HT-29 (cell line): ENCODE results near the gene NAALADL1. TPM values are rescaled to one million over a fixed set of nuclear protein-coding genes. Genes with fewer than 3 reads are reported as not detected.
A peak's percentile ranks its signal among the peaks of the same experiment; 100 is the strongest.
"Not testable (repeated sequence)": the region's sequence is repeated elsewhere in the genome, so short reads cannot be mapped to it uniquely, and the experiment has no call there.

Source experiments
- DNase-seq: peaks from one replicate; pipeline ENCODE4 v3.0.0-alpha.2; 2015; ENCODE audit warnings: low spot score
- small RNA-seq: library from RNA; depleted of rRNA; stranded (forward); fragments of <200 nt; gene quantifications from one replicate; pipeline ENCODE3, GENCODE V24; 2014
- total RNA-seq: library from RNA; depleted of rRNA; stranded (reverse); fragments of >200 nt; shearing (Covaris generic); gene quantifications from 2 replicates; pipeline ENCODE4 v1.2.3, GENCODE V29; 2014; rRNA removed

The NAALADL1 gene
- total RNA-seq, 1 experiment from 2014 or later: 1.9 TPM

DNA sequence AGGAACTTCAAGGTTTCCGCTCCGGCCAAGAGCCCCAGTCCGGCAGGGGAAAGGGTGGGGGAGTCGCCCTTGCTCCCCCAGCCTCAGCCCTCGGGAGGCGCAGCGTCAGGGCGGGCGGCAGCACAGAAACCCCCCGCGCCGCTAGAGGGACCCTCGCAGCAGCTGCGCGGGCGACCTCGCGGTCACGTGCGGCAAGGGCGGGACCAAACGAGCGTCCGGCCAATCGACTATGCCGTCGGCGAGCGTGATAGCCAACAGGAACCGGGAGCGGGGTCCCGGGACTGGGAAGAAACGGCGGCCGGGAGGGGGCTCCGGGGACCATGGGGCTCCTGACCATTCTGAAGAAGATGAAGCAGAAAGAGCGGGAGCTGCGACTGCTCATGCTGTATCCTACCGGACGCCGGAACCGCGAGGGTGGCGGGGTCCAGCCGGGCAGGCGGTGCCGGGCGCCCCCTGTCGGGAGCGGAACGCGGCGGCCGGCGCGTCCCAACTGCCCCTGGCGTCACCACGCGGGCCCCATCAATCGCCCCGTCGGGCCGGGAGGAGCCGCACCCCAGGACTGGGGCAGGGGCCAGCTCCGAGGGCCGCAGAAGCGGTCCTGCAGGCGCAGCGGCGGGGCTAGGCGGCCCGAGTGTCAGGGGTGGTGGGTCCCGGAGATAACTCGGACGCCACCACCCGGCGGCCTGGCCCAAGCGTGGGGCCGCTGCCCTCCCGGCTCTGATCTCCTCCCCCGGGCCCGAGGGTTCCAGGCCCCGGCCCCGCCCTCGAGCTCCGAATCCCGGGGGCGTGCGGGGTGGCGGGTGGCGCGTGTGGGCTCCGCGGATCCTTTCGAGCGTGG is 44.2 kb downstream of the NAALADL1 start, which contains the start of gene ARL2:
Gene ARL2 (plus strand): TSS at position 273 of the 838 bp plus-strand sequence. CDS start 48 bp downstream, at position 321.
- DNase-seq: peak; percentile 91

DNA sequence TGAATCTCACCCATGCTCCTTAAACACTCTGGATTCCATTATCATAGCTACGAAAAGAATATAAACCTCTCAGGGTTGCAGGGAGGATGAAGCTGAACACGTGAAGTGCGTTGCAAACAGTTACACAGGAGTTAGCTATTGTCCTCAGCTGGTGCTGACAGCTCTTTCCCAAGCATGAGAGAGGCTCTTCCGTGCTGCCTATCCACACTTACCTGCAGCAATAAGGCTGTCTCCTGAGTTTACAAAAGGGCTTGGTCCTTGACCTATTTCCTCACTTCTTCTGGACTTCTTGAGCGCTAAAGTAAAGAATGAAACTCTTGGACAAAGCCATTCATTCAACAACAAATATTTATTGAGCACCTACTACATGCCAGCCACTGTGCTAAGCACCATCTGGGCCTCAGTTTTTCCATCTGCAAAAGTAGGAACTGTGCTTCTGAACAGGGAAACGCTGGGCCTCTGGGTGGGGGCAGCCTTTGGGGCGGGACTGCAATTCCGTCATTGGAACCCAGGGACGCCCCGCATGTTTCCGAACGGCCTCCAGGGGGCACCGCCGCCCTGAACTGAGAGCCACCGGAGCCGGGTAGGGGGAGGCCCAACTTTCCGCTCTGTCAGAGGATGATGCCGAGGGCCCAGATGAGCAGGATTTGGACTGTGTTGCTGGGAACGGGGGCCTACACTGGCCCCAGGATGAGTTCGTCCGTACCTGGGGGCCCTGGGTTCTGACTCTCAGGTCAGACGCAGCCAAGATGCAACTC is 45.0 kb downstream of the NAALADL1 start:
- peak; percentile 94 for DNase-seq

DNA sequence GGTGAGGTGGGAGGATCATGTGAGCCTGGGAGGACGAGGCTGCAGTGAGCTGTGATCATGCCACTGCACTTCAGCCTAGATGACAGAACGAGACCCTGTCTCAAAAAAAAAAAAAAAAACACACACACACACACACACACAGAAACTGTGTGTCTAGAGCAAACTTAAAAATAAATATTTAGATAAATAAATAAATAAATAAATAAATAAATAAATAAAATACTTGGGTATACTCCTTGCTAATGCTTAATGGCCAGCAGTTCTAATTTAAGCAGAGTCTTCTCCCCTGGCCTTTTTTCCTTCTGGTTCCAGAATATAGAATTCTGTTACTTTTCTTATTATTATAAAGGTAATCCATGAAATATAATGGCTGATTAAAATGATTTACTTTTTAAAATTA is 49.5 kb downstream of the NAALADL1 start:
- no peak for DNase-seq

DNA sequence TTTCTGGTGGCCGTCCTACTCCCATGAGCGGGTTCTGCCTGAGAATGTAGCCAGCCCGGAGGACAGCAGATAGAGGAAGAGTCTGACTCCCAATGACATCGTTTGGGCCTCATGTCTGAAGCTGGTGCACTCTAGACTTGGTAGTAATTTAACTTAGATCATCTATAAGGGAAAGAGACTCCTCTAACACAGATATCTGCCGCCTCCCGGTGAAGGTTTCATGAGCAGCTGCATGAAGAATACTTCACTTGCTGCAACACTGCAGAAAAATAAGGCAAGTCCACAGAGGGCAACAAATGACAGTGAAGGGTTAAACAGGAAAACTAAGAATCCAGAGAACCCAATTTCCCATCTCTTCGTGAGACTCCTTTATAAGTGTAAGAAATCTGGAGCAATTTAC is 50.3 kb downstream of the NAALADL1 start:
- no peak for DNase-seq

DNA sequence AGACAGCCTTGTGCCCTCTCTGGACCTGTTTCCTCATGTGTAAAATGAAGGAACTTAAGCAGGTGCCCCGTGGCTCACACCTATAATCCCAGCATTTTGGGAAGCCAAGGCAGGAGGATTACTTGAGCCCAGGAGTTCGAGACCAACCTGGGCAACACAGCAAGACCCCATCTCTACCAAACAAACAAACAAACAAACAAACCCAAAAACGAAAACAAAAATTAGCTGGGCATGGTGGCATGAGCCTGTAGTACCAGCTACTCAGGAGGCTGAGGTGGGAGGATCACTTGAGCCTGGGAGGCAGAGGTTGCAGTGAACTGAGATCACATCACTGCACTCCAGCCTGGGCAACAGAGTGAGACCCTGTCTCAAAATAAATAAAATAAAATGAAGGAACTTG is 54.4 kb downstream of the NAALADL1 start:
- not testable (repeated sequence) for DNase-seq

DNA sequence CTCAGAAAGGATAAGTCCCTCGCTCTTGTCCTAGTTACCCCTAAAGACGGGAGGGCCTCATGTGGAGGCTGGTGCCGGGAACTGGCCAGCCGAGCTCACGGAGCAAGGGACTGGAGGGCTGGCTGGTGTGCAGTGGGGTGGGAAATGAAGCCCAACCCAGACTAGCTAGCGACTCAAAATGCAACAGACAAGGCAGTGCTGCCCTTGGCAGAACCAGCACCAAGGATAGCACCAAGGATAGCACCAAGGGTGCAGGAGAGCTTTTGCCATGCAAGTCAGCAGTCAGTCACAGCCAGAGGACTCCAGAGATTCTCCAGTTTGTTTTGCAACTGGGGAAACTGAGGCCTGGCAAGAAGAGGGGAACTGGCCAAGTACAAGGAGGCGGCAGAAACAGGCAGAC is 55.1 kb downstream of the NAALADL1 start:
- no peak for DNase-seq

DNA sequence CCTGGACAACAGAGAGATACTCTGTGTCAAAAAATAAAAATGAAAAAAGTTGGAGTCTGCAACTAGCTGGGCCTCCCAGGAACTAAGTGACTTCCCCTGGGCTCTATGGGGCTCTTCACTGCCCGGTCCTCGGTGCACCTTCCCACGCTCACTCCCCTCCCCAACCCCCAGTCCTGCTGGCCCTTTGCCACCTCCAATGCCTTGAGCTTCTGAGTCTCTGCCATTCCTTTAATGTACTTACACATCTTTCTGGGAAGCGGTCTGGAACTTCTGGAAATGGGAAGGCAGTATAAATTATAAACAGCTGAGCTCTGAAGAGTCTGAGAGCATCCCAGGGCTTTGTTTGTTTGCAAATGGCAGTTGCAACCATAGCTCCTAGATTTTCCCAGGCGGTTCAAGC is 55.6 kb downstream of the NAALADL1 start:
- DNase-seq: no peak

DNA sequence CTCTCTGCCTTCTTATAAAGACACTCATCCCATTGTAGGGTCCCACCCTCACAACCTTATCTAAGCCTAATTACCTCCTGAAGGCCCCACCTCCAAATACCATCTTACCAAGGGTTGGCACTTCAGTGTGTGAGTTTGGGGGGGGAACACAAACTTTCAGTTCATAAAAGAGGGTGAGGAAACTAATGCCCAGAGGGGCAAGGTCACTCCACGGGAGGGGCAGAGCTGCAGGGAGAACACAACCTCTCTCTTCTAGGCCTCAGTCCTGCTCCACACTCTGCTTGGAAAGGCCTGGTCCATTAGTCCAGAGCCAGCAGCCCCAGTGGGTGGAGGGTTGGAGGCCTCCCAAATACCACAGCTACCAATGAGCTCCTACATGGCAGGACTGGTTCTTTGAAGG is 58.9 kb downstream of the NAALADL1 start:
- DNase-seq: no peak

DNA sequence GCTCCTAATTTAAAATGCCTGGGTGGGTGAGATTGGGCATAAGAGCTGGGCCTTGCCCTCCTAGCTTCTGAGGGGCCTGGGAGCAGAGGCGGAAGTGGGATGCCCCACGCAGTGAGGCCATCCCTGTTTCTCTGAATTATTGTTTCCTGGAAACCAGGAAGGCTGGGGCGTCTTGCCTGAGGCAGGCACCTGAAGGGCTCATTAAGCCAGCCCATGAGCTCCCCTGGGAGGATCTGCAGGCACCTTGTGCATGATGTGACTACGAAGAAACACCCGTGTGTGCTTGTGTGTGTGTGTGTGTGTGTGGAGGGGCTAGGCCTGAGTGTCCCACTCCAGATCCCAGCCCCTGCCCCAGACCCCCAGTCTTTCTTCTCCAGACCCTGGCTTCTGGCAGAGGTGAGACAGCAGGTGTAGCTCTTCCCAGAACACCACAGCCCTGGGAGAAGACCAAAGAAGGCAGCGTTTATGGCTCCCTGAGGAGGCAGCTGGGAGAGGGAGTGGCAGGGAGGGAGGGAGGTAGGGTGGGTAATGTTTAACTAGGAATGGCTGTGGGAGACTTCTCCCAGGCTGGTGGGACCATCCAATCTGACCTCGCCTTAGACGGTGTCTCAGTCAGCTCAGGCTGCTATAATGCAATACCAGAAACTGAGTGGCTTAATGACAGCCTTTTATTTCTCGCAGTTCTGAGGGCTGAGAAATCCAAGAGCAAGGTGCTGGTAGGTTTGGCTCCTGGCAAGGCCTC is 59.5 kb downstream of the NAALADL1 start:
- peak; percentile 68 for DNase-seq

DNA sequence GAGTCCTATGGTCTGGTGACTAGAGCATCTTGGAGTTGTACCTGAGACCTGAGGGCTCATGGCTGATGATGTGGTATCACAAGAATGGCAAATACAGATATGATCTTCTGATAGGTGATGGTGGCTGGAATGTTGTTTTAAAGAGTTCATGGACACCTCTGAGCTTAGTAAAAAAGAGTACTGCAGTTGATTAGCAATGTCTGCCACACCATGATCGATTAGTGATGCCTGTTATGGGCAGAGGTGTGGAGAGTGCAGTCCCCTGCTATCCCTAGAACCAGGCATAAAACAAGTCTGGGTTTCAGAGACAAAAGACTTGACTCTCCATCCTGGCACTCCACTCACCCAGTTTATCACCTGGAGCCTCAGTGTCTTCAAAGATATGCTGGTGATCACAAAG is 60.2 kb downstream of the NAALADL1 start:
- peak; percentile 38 for DNase-seq

DNA sequence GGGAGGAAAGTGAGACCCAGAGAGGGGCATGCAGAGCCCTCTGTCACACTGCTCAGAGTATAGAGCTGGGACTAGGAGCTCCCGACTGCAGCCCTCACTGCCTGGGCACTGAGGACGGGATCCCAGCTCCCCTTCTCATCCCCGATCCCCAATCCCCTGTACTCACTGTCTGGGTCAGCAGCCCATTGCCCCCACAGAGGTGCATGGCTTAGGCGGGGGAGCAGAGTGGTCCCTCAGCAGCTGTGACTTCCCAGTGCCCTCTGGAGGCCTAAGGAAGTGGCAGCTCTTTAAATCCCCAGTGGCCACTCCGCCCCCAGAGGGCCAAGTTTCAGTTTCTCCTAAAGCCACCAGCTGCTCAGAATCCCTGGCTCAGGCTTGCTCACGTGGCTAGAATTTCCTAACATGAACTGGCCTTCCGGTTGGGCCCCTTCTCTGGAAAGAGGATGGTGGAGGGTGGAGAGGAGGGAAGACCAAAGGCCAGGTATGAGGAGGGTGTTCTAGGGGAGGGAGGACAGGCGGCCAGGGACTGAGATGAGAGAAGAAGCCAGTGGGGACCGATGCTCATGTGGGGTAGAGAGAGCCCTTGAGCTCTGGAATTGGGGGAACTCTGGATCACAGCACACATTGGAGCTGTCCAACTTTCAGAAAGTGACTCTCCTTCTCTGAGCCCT is 61.5 kb downstream of the NAALADL1 start, which contains the start of gene BATF2:
Gene BATF2 (minus strand): TSS at position 262 of the 671 bp plus-strand sequence. CDS start 57 bp downstream, at position 205.
- peak; percentile 80 for DNase-seq

DNA sequence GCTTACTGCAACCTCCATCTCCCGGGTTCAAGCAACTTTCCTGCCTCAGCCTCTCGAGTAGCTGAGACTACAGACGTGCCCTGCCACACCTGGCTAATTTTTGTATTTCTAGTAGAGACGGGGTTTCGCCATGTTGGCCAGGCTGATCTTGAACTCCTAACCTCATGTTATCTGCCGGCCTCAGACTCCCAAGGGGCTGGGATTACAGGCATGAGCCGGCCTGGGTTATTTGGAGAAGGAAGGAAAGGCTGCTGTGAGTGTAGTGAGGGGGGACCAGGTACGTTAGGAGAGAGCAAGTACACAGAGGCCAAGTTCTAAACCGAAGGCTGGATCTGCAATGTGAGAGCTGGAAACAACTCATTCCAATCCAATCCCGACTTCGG is 62.0 kb downstream of the NAALADL1 start:
- no peak for DNase-seq

Small RNA genes lying within 50 kb of the gene (small RNA-seq; reads per million reads assigned to genes)
- gene MIR6879: not detected
- not detected for gene SNX15

Other genes with a start within 250 kb of the NAALADL1 start
- gene MEN1, start 248.0 kb downstream of the NAALADL1 start, total RNA-seq: 35.1 and 38.0 TPM in 2 replicates
- 22.7 and 24.7 TPM in 2 replicates for gene CDC42BPG, start 213.9 kb downstream of the NAALADL1 start, total RNA-seq
- gene EHD1, start 179.9 kb downstream of the NAALADL1 start, total RNA-seq: 118 and 123 TPM in 2 replicates
- 47.1 and 50.5 TPM in 2 replicates for gene ATG2A, start 141.3 kb downstream of the NAALADL1 start, total RNA-seq
- gene PPP2R5B, start 133.9 kb downstream of the NAALADL1 start, total RNA-seq: 7.9 and 8.9 TPM in 2 replicates
- gene GPHA2, start 122.7 kb downstream of the NAALADL1 start, total RNA-seq: not detected in 2 replicates
- gene MAJIN, start 86.4 kb downstream of the NAALADL1 start, total RNA-seq: not detected in 2 replicates
- gene BATF2, start 61.6 kb downstream of the NAALADL1 start, total RNA-seq: 1.6 and 2.5 TPM in 2 replicates
- 103 and 104 TPM in 2 replicates for gene ARL2, start 44.4 kb downstream of the NAALADL1 start, total RNA-seq
- gene SNX15, start 31.1 kb downstream of the NAALADL1 start, total RNA-seq: 26.5 and 36.1 TPM in 2 replicates
- gene SAC3D1, start 17.3 kb downstream of the NAALADL1 start, total RNA-seq: 52.4 and 52.5 TPM in 2 replicates
- gene CDCA5, start 25.5 kb upstream of the NAALADL1 start, total RNA-seq: 66.1 and 72.1 TPM in 2 replicates
- 124 and 128 TPM in 2 replicates for gene ZFPL1, start 25.7 kb upstream of the NAALADL1 start, total RNA-seq
- 549 and 628 TPM in 2 replicates for gene VPS51, start 37.7 kb upstream of the NAALADL1 start, total RNA-seq
- 84.4 and 113 TPM in 2 replicates for gene TM7SF2, start 53.3 kb upstream of the NAALADL1 start, total RNA-seq
- 104 and 115 TPM in 2 replicates for gene ZNHIT2, start 59.1 kb upstream of the NAALADL1 start, total RNA-seq
- gene FAU, start 63.6 kb upstream of the NAALADL1 start, total RNA-seq: 835 and 863 TPM in 2 replicates
- gene MRPL49, start 63.8 kb upstream of the NAALADL1 start, total RNA-seq: 153 and 200 TPM in 2 replicates
- 21.7 and 32.1 TPM in 2 replicates for gene SYVN1, start 76.0 kb upstream of the NAALADL1 start, total RNA-seq
- gene SPDYC, start 111.7 kb upstream of the NAALADL1 start, total RNA-seq: not detected in 2 replicates
- 594 and 654 TPM in 2 replicates for gene CAPN1, start 123.4 kb upstream of the NAALADL1 start, total RNA-seq
- gene POLA2, start 203.4 kb upstream of the NAALADL1 start, total RNA-seq: 24.8 and 27.5 TPM in 2 replicates